Mucosa of descending colon (tissue), 3 donors: ENCODE results near the gene RBMX. TPM values are rescaled to one million over a fixed set of nuclear protein-coding genes. Genes with fewer than 3 reads are reported as not detected.
"Not testable (repeated sequence)": the region's sequence is repeated elsewhere in the genome, so short reads cannot be mapped to it uniquely, and the experiment has no call there.

ENCODE experiments used
- ATAC-seq: fragments of 200-7000 bp; cut with Tn5 transposase; one replicate; pipeline ENCODE4 v1.9.1; 2020; ENCODE audit warnings: mild to moderate bottlenecking, moderate library complexity
- DNase-seq, 3 donors: peaks; one replicate each; pipeline ENCODE4 v3.0.0-alpha.2; 2020
- H3K36me3 ChIP-seq: fragments of 200-600 bp; one replicate; pipeline ENCODE4 v1.8.0; 2021; ENCODE audit warnings: low read depth, mild to moderate bottlenecking
- H3K4me1 ChIP-seq: fragments of 200-600 bp; one replicate; pipeline ENCODE4 v1.8.0; 2021; ENCODE audit warnings: low read depth, mild to moderate bottlenecking
- H3K4me3 ChIP-seq: fragments of 200-600 bp; one replicate; pipeline ENCODE4 v1.8.0; 2021; ENCODE audit warnings: mild to moderate bottlenecking
- H3K9me3 ChIP-seq: fragments of 200-600 bp; one replicate; pipeline ENCODE4 v1.8.0; 2021; ENCODE audit warnings: mild to moderate bottlenecking
- CTCF ChIP-seq: fragments of 200-600 bp; IDR thresholded peaks from one replicate; pipeline ENCODE4 v1.8.0; 2022; ENCODE audit warnings: antibody characterized with exemption, mild to moderate bottlenecking
- intact Hi-C, 2 donors: fragments of 100-400 bp; cut with DNase I in 1 of 2; cut with micrococcal nuclease in 1 of 2; formaldehyde crosslinking; loops; one replicate each; pipeline versions ENCODE4 v1.11.0 to v1.11.1; 2022; cut with DNase I, micrococcal nuclease
- total RNA-seq, 3 donors: library from RNA; stranded (reverse); fragmentation: NEBNext Ultra II Directional in 2 of 3; extraction: Animal tissue kit (Norgen Biotek cat#: 25700) in 2 of 3; gene quantifications; one replicate each; pipeline versions ENCODE4 v1.2.1 to v1.2.4, GENCODE V29; 2021 to 2023
- donor health status: DM: no; HTN: no; CAD: no; lungs with moderate emphysema.
- donor health status: DM: no; HTN: no; CAD: no.
- donor health status: DM: no; HTN: yes; CAD: no.

RBMX gene
- total RNA-seq, 3 donors from 2014 or later, result 101 to 144 (median 122) TPM

- no peaks in the 10 kb centered on the region for H3K9me3 ChIP-seq
- DNase-seq (no peak), ATAC-seq (no peak)
- H3K36me3 ChIP-seq, result no peaks in the 10 kb centered on the region
- TF ChIP-seq CTCF, result no peak
- H3K4me3 ChIP-seq, result no peak overlapping the region
- no peaks in the 10 kb centered on the region for H3K4me1 ChIP-seq
- intact Hi-C loops, result no loop called here
Observed at GRCh38 chrX:136899221-136899620, 18.7 kb upstream of the RBMX start.

- DNase-seq, H3K4me1 ChIP-seq, H3K36me3 ChIP-seq, H3K4me3 ChIP-seq, H3K9me3 ChIP-seq, ATAC-seq, intact Hi-C loops: not testable (repeated sequence)
Observed at GRCh38 chrX:136898752-136899151, 18.2 kb upstream of the RBMX start.

GRCh38 chrX:136896121-136896914 is 15.8 kb upstream of the RBMX start:
- TF ChIP-seq CTCF, result no peak
- no peaks in the 10 kb centered on the region for H3K36me3 ChIP-seq

GRCh38 chrX:136892412-136892811 is 11.9 kb upstream of the RBMX start:
- ATAC-seq (no peak), DNase-seq (no peak)
- intact Hi-C loops, result no loop called here
- no peak for TF ChIP-seq CTCF
- no peaks in the 10 kb centered on the region for H3K4me1 ChIP-seq
- no peaks in the 10 kb centered on the region for H3K36me3 ChIP-seq
- no peak overlapping the region for H3K4me3 ChIP-seq
- no peaks in the 10 kb centered on the region for H3K9me3 ChIP-seq

More at GRCh38 chrX:136896121-136896914, 15.8 kb upstream of the RBMX start:
- intact Hi-C loops, result no loop called here
- H3K9me3 ChIP-seq, result no peaks in the 10 kb centered on the region
- no peak overlapping the region for H3K4me3 ChIP-seq
- ATAC-seq, result no peak
- no peaks in the 10 kb centered on the region for H3K4me1 ChIP-seq
- no peak for DNase-seq

- H3K9me3 ChIP-seq, ATAC-seq, intact Hi-C loops, H3K4me3 ChIP-seq, H3K36me3 ChIP-seq, H3K4me1 ChIP-seq, DNase-seq: not testable (repeated sequence)
Observed at GRCh38 chrX:136890596-136890995, 10.1 kb upstream of the RBMX start.

GRCh38 chrX:136889269-136889668 is 8.7 kb upstream of the RBMX start:
- TF ChIP-seq CTCF, result no peak
- H3K9me3 ChIP-seq, result no peaks in the 10 kb centered on the region
- H3K36me3 ChIP-seq, result no peaks in the 10 kb centered on the region
- intact Hi-C loops, result no loop called here
- H3K4me3 ChIP-seq, result no peak overlapping the region
- no peaks in the 10 kb centered on the region for H3K4me1 ChIP-seq
- DNase-seq, result no peak
- ATAC-seq, result no peak
